Neuronal stem cell (in vitro differentiated cells): ENCODE results near the gene NHERF1.

Experiments
- DNase-seq: peaks from one replicate; pipeline ENCODE4 v3.0.0-alpha.2; 2013; ENCODE audit warnings: low spot score
- H2AFZ ChIP-seq: one replicate; pipeline ENCODE4 v1.6.1; 2013; ENCODE audit warnings: mild to moderate bottlenecking, low read length, inconsistent platforms
- H2AK5ac ChIP-seq: 2 replicates; pipeline ENCODE4 v1.6.1; 2013; ENCODE audit warnings: low read depth, mild to moderate bottlenecking, inconsistent platforms, low read length, moderate library complexity, mixed read lengths
- H2BK120ac ChIP-seq: 2 replicates; pipeline ENCODE4 v1.6.1; 2013; ENCODE audit warnings: low read depth, mild to moderate bottlenecking, inconsistent platforms, low read length, moderate library complexity, mixed read lengths
- H2BK12ac ChIP-seq: one replicate; pipeline ENCODE4 v1.6.1; 2013; ENCODE audit warnings: low read length, inconsistent platforms
- H2BK15ac ChIP-seq: 2 replicates; pipeline ENCODE4 v1.6.1; 2013; ENCODE audit warnings: mild to moderate bottlenecking, low read length, inconsistent platforms, mixed read lengths
- H2BK5ac ChIP-seq: one replicate; pipeline ENCODE4 v1.6.1; 2013; ENCODE audit warnings: inconsistent platforms, mild to moderate bottlenecking, low read length, moderate library complexity
- H3K14ac ChIP-seq: one replicate; pipeline ENCODE4 v1.6.1; 2013; ENCODE audit warnings: low read length, inconsistent platforms
- H3K18ac ChIP-seq: 2 replicates; pipeline ENCODE4 v1.6.1; 2013; ENCODE audit warnings: low read length, inconsistent platforms
- H3K23ac ChIP-seq: 2 replicates; pipeline ENCODE4 v1.6.1; 2013; ENCODE audit warnings: low read depth, mild to moderate bottlenecking, mixed read lengths, low read length, inconsistent platforms; ENCODE audit not compliant: poor library complexity
- H3K27ac ChIP-seq: replicated peaks from 3 replicates; pipeline ENCODE4 v1.5.1; 2013; ENCODE audit warnings: low read length, inconsistent platforms
- H3K27me3 ChIP-seq, 3 experiments: 2 replicates each; pipeline ENCODE4 v1.6.1; 2013; ENCODE audit warnings: low read length in 3 of 3, mild to moderate bottlenecking in 2 of 3, inconsistent platforms in 1 of 3, low read depth in 1 of 3, mixed read lengths in 1 of 3, moderate library complexity in 1 of 3; ENCODE audit not compliant: control insufficient read depth in 3 of 3, insufficient read depth in 3 of 3
- H3K36me3 ChIP-seq, 2 donors: replicated peaks in 1 of 2; 2 replicates each; pipeline ENCODE4 v1.6.1; 2013; ENCODE audit warnings: low read length in 2 of 2; ENCODE audit not compliant: control insufficient read depth in 2 of 2, insufficient read depth in 2 of 2
- H3K4ac ChIP-seq: 2 replicates; pipeline ENCODE4 v1.6.1; 2013; ENCODE audit warnings: inconsistent platforms, mild to moderate bottlenecking, low read length, moderate library complexity
- H3K4me1 ChIP-seq, 2 donors: 1 replicate in 1 of 2; 2 replicates in 1 of 2; pipeline ENCODE4 v1.6.1; 2013; ENCODE audit warnings: low read length in 2 of 2, low read depth in 1 of 2; ENCODE audit not compliant: control insufficient read depth in 2 of 2, insufficient read depth in 1 of 2
- H3K4me2 ChIP-seq: one replicate; pipeline ENCODE4 v1.6.1; 2013; ENCODE audit warnings: mild to moderate bottlenecking, low read length, inconsistent platforms; ENCODE audit not compliant: insufficient read depth, poor library complexity, severe bottlenecking
- H3K4me3 ChIP-seq, 2 donors: 2 replicates each; pipeline ENCODE4 v1.5.1; 2013; ENCODE audit warnings: low read length in 2 of 2, mild to moderate bottlenecking in 2 of 2, inconsistent platforms in 1 of 2, moderate library complexity in 1 of 2
- H3K79me1 ChIP-seq: one replicate; pipeline ENCODE4 v1.6.1; 2013; ENCODE audit warnings: low read depth, mild to moderate bottlenecking, inconsistent platforms, low read length, moderate library complexity
- H3K9ac ChIP-seq: one replicate; pipeline ENCODE4 v1.6.1; 2013; ENCODE audit warnings: mild to moderate bottlenecking, low read depth, low read length, inconsistent platforms; ENCODE audit not compliant: poor library complexity
- H3K9me3 ChIP-seq, 2 donors: replicated peaks in 1 of 2; 2 replicates each; pipeline versions ENCODE3 to v1.6.1; 2013; ENCODE audit warnings: low read length in 2 of 2, mild to moderate bottlenecking in 2 of 2, inconsistent platforms in 1 of 2, low read depth in 1 of 2, mixed read lengths in 1 of 2, moderate library complexity in 1 of 2; ENCODE audit not compliant: control insufficient read depth in 2 of 2, insufficient read depth in 1 of 2
- H4K8ac ChIP-seq: one replicate; pipeline ENCODE4 v1.6.1; 2013; ENCODE audit warnings: low read depth, mild to moderate bottlenecking, inconsistent platforms, low read length, moderate library complexity
- H4K91ac ChIP-seq: one replicate; pipeline ENCODE4 v1.6.1; 2013; ENCODE audit warnings: low read length, low read depth, mild to moderate bottlenecking, inconsistent platforms; ENCODE audit not compliant: poor library complexity
- WGBS, 2 donors: extraction: QIAGEN DNeasy Blood & Tissue Kit; methylation state at CpG; one replicate each; pipeline ENCODE4 v1.1.7; 2013; ENCODE audit warnings: missing lambda C conversion rate in 2 of 2, mixed read lengths in 1 of 2; ENCODE audit not compliant: insufficient read length in 2 of 2, insufficient replicate concordance in 1 of 2; ENCODE audit errors: extremely low coverage in 2 of 2; 5-methylcytosine and 5-hydroxymethylcytosine counted together

NHERF1 gene

DNA sequence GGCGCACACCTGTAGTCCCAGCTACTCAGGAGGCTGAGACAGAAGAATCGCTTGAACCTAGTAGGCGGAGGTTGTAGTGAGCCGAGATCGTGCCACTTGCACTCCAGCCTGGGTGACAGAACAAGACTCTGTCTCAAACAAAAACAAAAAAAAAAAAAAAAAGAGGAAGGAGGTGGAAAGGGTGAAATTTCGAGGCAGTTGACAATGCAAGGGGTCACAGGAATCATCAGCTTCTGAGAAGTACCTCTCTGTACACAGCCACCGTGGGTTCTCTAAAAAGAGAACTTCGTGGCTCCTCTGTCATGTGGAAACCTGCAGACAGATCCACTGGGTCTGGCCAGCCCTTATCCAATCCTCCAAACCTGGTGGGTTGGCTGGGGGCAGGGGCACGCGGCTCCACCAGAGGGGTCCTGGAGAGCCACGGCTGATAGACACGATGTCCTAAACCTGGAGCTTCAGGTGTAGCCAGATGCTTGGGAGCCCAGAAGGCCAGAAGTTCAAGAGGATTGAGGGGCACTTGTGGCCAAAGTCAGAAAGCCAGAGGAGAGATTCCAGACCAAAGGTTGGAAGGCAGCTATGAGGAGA lies 35.2 kb upstream of the NHERF1 start:
- H2AK5ac ChIP-seq, result no peak overlapping the region
- DNase-seq, result no peak
- H2BK15ac ChIP-seq, result no peak overlapping the region
- H4K8ac ChIP-seq, result no peak overlapping the region
- no CpG with 5 or more reads among the region's 12 CpGs for WGBS, 2 donors
- no peak overlapping the region for H2BK12ac ChIP-seq
- H3K27ac ChIP-seq, result no peak overlapping the region
- H3K14ac ChIP-seq, result no peak overlapping the region
- no peak overlapping the region for H3K9ac ChIP-seq
- H2BK120ac ChIP-seq, result no peak overlapping the region
- no peak overlapping the region for H3K4me2 ChIP-seq
- H3K27me3 ChIP-seq, result peaks cover 0 to 28% (median 0%) of the 10 kb centered on the region in 3 experiments
- no peak overlapping the region for H2BK5ac ChIP-seq
- H4K91ac ChIP-seq, result no peak overlapping the region
- no peak overlapping the region for H3K23ac ChIP-seq
- no peaks in the 10 kb centered on the region for H3K36me3 ChIP-seq
- no peak overlapping the region for H3K4me3 ChIP-seq
- H3K9me3 ChIP-seq, result no peaks in the 10 kb centered on the region
- H2AFZ ChIP-seq, result no peak overlapping the region
- no peaks in the 10 kb centered on the region for H3K4me1 ChIP-seq
- no peak overlapping the region for H3K18ac ChIP-seq
- no peak overlapping the region for H3K4ac ChIP-seq
- no peaks in the 10 kb centered on the region for H3K79me1 ChIP-seq

DNA sequence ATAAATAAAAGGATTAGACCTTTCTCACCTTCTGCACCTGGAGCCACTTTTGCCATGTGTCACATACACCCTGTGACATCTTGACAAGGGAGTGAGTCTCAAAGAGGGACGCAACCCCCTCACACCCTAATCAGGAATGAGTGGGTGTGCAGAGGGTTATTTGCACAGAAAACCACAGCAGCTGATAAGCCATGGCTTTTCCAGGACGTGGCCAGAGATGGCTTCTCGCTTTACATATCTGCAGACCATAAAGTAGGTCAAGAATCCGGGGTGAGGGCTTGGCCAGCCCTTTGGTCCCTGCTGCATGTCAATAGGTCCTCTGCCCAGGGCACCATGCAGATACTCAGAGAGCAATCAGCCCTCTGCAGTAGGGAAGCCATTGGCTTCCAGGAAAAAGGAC lies 33.3 kb upstream of the NHERF1 start:
- no peak overlapping the region for H3K4ac ChIP-seq
- H2BK15ac ChIP-seq, result no peak overlapping the region
- no peak overlapping the region for H3K27ac ChIP-seq
- no peak overlapping the region for H3K23ac ChIP-seq
- H2AK5ac ChIP-seq, result no peak overlapping the region
- no peak for DNase-seq
- H3K4me1 ChIP-seq, result no peaks in the 10 kb centered on the region
- WGBS, 2 donors, result no CpG with 5 or more reads among the region's 4 CpGs
- H3K27me3 ChIP-seq, result peaks cover 0 to 37% (median 0%) of the 10 kb centered on the region in 3 experiments
- no peak overlapping the region for H2BK120ac ChIP-seq
- H3K9ac ChIP-seq, result no peak overlapping the region
- no peaks in the 10 kb centered on the region for H3K36me3 ChIP-seq
- H2AFZ ChIP-seq, result no peak overlapping the region
- no peak overlapping the region for H4K91ac ChIP-seq
- no peak overlapping the region for H2BK5ac ChIP-seq
- H4K8ac ChIP-seq, result no peak overlapping the region
- H3K18ac ChIP-seq, result no peak overlapping the region
- no peak overlapping the region for H3K4me2 ChIP-seq
- H3K79me1 ChIP-seq, result no peaks in the 10 kb centered on the region
- H3K14ac ChIP-seq, result no peak overlapping the region
- H3K9me3 ChIP-seq, result no peaks in the 10 kb centered on the region
- no peak overlapping the region for H3K4me3 ChIP-seq
- no peak overlapping the region for H2BK12ac ChIP-seq

GRCh38 chr17:74720506-74720905 lies 27.9 kb upstream of the NHERF1 start:
- Histone ChIP-seq H3K27ac (no peak overlapping the region), H3K4me3 (no peak overlapping the region), H4K91ac (no peak overlapping the region), H3K79me1 (no peaks in the 10 kb centered on the region), H2AK5ac (no peak overlapping the region), H3K14ac (no peak overlapping the region), H2BK15ac (no peak overlapping the region), H2BK5ac (no peak overlapping the region), H3K4ac (no peak overlapping the region), H3K9me3 (no peaks in the 10 kb centered on the region), H2BK12ac (no peak overlapping the region), H3K9ac (no peak overlapping the region), H3K4me1 (no peaks in the 10 kb centered on the region), H3K27me3 (peaks cover 0 to 29% (median 0%) of the 10 kb centered on the region in 3 experiments), H2BK120ac (no peak overlapping the region), H2AFZ (no peak overlapping the region), H4K8ac (no peak overlapping the region), H3K18ac (no peak overlapping the region), H3K36me3 (no peaks in the 10 kb centered on the region), H3K4me2 (no peak overlapping the region), H3K23ac (no peak overlapping the region)
- no peak for DNase-seq
- no CpG with 5 or more reads among the region's 4 CpGs for WGBS, 2 donors

GRCh38 chr17:74722782-74723181 lies 25.6 kb upstream of the NHERF1 start:
- Histone ChIP-seq H3K4ac (no peak overlapping the region), H3K4me3 (no peak overlapping the region), H4K91ac (no peak overlapping the region), H3K14ac (no peak overlapping the region), H3K27ac (no peak overlapping the region), H3K4me2 (no peak overlapping the region), H3K23ac (no peak overlapping the region), H2BK5ac (no peak overlapping the region), H3K27me3 (peaks cover 0 to 13% (median 0%) of the 10 kb centered on the region in 3 experiments), H3K9ac (no peak overlapping the region), H2AFZ (no peak overlapping the region), H2BK120ac (no peak overlapping the region), H3K36me3 (no peaks in the 10 kb centered on the region), H3K79me1 (no peaks in the 10 kb centered on the region), H4K8ac (no peak overlapping the region), H3K18ac (no peak overlapping the region), H2AK5ac (no peak overlapping the region), H3K4me1 (no peaks in the 10 kb centered on the region), H2BK15ac (no peak overlapping the region), H2BK12ac (no peak overlapping the region), H3K9me3 (peaks cover 0 to under 1% of the 10 kb centered on the region in 2 donors)
- WGBS, 2 donors, result no CpG with 5 or more reads among the region's 4 CpGs
- DNase-seq, result no peak
